ENCODE data around the gene ACTN4.
A peak's percentile ranks its signal among the peaks of the same experiment; 100 is the strongest.

DNA sequence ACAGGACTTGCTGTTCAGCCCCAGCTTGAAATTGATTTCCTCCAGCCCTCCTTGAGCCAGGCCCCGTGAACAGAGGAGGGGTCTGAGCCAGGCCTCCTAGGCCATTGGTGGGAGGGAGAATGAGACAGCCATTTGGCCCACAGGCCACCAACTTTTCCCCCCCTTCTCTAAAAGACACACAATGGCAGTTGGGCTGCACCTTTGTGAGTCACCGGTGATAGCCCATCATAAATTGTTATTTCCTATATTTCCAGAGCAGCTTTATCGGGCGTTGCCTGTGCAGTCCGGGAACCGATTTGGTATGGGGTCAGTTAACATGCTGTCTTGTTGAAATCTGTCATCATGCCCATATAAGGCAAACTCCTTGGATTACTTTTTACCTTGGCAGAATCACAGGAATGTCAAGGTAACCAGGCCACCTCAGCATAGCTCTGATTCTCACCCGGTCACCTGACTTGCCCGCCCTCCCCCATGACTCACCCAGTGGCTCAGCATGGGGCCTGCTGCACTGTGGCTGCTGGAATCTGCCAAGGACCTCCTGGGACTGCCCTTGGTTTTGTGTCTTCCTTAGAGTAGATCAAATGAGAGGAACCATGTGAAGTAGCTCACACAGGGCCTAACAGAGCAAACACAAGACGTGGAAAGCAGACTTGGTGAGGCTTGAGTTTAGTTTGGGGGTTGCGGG, 36.1 kb downstream of the ACTN4 start:
- TF ChIP-seq POLR2A (IDR thresholded peaks at IDR 0.05), result no peak
- TF ChIP-seq, protein P1, sequence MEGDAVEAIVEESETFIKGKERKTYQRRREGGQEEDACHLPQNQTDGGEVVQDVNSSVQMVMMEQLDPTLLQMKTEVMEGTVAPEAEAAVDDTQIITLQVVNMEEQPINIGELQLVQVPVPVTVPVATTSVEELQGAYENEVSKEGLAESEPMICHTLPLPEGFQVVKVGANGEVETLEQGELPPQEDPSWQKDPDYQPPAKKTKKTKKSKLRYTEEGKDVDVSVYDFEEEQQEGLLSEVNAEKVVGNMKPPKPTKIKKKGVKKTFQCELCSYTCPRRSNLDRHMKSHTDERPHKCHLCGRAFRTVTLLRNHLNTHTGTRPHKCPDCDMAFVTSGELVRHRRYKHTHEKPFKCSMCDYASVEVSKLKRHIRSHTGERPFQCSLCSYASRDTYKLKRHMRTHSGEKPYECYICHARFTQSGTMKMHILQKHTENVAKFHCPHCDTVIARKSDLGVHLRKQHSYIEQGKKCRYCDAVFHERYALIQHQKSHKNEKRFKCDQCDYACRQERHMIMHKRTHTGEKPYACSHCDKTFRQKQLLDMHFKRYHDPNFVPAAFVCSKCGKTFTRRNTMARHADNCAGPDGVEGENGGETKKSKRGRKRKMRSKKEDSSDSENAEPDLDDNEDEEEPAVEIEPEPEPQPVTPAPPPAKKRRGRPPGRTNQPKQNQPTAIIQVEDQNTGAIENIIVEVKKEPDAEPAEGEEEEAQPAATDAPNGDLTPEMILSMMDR (IDR thresholded peaks at IDR 0.05), result no peak
- TF ChIP-seq POLR2AphosphoS5 (IDR thresholded peaks at IDR 0.05), result peak in 1 of 3 donors; percentile 34
- TF ChIP-seq EP300 (IDR thresholded peaks at IDR 0.05), result no peak
